Activated CD8-positive, alpha-beta memory T cell treated with anti-CD3 and anti-CD28 coated beads, Interleukin-2, amount 10 ng/mL, durations not matched to agents 7 days and 5 days (primary cell): ENCODE measurements around the gene OR8G5. TPM values are rescaled to one million over a fixed set of nuclear protein-coding genes. Genes with fewer than 3 reads are reported as not detected.
"Not testable (repeated sequence)": the region's sequence is repeated elsewhere in the genome, so short reads cannot be mapped to it uniquely, and the experiment has no call there.

Experiments used
- ATAC-seq: fragments of 150-1000 bp; cut with Tn5 transposase; one replicate; pipeline ENCODE4 v1.10.0; 2021; ENCODE audit warnings: moderate library complexity
- CTCF ChIA-PET: fragments of 350-600 bp; sonication (Branson Sonifier 250); formaldehyde crosslinking; loops from one replicate; lab custom pipeline; 2021; ENCODE audit warnings: antibody characterized with exemption; lab: Charles Lee
- DNase-seq: peaks from one replicate; pipeline ENCODE4 v3.0.0-alpha.2; 2020
- H3K27ac Mint-ChIP-seq: one replicate; pipeline ENCODE4 v1.8.0; 2021; ENCODE audit warnings: mild to moderate bottlenecking, mixed read lengths
- H3K27me3 Mint-ChIP-seq: one replicate; pipeline ENCODE4 v1.8.0; 2021; ENCODE audit warnings: mixed read lengths
- H3K36me3 Mint-ChIP-seq: one replicate; pipeline ENCODE4 v1.8.0; 2021; ENCODE audit warnings: mild to moderate bottlenecking, mixed read lengths
- H3K4me1 Mint-ChIP-seq: one replicate; pipeline ENCODE4 v1.8.0; 2021; ENCODE audit warnings: mixed read lengths
- H3K4me3 Mint-ChIP-seq: one replicate; pipeline ENCODE4 v1.8.0; 2021; ENCODE audit warnings: mild to moderate bottlenecking, moderate library complexity, mixed read lengths
- H3K9me3 Mint-ChIP-seq: one replicate; pipeline ENCODE4 v1.8.0; 2022; ENCODE audit warnings: low read depth, mixed read lengths
- total RNA-seq, 2 experiments: library from RNA; stranded (reverse); gene quantifications; one replicate each; pipeline ENCODE4 v1.2.3, GENCODE V29; 2021

OR8G5 gene
- total RNA-seq, 2 experiments from 2014 or later, result not detected

- H3K4me1 Mint-ChIP-seq, H3K4me3 Mint-ChIP-seq, H3K27me3 Mint-ChIP-seq, DNase-seq, CTCF ChIA-PET, H3K9me3 Mint-ChIP-seq, H3K27ac Mint-ChIP-seq, ATAC-seq, H3K36me3 Mint-ChIP-seq: not testable (repeated sequence)
Measured at GRCh38 chr11:124249869-124250268, 6.3 kb upstream of the OR8G5 start.

DNA sequence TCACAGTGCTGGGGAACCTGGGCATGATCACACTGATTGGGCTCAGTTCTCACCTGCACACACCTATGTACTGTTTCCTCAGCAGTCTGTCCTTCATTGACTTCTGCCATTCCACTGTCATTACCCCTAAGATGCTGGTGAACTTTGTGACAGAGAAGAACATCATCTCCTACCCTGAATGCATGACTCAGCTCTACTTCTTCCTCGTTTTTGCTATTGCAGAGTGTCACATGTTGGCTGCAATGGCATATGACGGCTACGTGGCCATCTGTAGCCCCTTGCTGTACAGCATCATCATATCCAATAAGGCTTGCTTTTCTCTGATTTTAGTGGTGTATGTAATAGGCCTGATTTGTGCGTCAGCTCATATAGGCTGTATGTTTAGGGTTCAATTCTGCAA is 8.9 kb downstream of the OR8G5 start:
- H3K36me3 Mint-ChIP-seq, CTCF ChIA-PET, ATAC-seq, DNase-seq, H3K9me3 Mint-ChIP-seq, H3K27me3 Mint-ChIP-seq, H3K4me1 Mint-ChIP-seq, H3K27ac Mint-ChIP-seq, H3K4me3 Mint-ChIP-seq: not testable (repeated sequence)

- H3K36me3 Mint-ChIP-seq, H3K27ac Mint-ChIP-seq, H3K27me3 Mint-ChIP-seq, CTCF ChIA-PET, H3K4me3 Mint-ChIP-seq, ATAC-seq, H3K9me3 Mint-ChIP-seq, DNase-seq, H3K4me1 Mint-ChIP-seq: not testable (repeated sequence)
Measured at GRCh38 chr11:124270886-124271285, 14.7 kb downstream of the OR8G5 start.

DNA sequence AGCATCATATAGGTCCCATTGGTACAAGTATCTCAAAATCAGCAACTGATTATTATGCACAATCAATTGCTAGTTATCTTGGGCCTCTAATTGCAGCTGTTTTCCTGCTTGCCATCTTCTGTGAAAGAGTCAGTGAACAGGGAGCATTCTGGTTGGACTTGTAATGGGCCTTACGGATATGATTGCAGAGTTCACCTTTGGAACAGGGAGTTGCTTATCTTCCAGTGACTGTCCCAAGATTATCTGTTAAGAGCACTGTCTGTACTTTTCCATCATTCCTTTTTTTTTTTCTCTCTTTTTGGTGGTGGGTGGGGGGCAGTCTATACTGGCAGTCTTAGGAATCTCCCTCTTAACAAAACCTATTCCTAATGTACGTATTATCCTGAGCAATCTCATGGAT is 17.8 kb downstream of the OR8G5 start:
- no peak overlapping the region for H3K4me3 Mint-ChIP-seq
- ATAC-seq (no peak), DNase-seq (no peak)
- H3K36me3 Mint-ChIP-seq, result no peaks in the 10 kb centered on the region
- peaks cover 5% of the 10 kb centered on the region for H3K4me1 Mint-ChIP-seq
- no peak overlapping the region for H3K27ac Mint-ChIP-seq
- H3K9me3 Mint-ChIP-seq, result no peaks in the 10 kb centered on the region
- H3K27me3 Mint-ChIP-seq, result no peaks in the 10 kb centered on the region
- CTCF ChIA-PET, result no interaction called here

DNA sequence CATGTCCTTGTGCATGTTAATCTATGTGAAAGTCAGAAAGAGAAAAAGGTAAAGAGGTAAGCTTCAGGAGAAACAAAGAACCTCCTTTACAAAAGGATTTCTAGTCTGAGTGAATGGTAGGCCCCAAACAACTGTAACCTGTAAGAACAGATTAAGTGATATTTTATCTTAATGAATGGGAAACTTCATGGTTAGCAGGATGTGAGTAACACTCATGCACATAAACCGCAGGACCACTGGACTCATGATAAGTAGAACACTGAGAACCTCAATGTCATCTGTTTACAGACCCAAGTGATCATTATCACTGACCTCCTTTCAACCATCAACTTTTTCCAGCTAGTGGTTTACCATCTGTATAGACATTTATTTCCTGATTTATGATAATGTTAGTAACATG is 19.9 kb downstream of the OR8G5 start:
- peaks cover 5% of the 10 kb centered on the region for H3K4me1 Mint-ChIP-seq
- H3K27me3 Mint-ChIP-seq, result no peaks in the 10 kb centered on the region
- DNase-seq, result no peak
- CTCF ChIA-PET, result no interaction called here
- no peak overlapping the region for H3K4me3 Mint-ChIP-seq
- H3K27ac Mint-ChIP-seq, result no peak overlapping the region
- no peak for ATAC-seq
- H3K36me3 Mint-ChIP-seq, result no peaks in the 10 kb centered on the region
- no peaks in the 10 kb centered on the region for H3K9me3 Mint-ChIP-seq

DNA sequence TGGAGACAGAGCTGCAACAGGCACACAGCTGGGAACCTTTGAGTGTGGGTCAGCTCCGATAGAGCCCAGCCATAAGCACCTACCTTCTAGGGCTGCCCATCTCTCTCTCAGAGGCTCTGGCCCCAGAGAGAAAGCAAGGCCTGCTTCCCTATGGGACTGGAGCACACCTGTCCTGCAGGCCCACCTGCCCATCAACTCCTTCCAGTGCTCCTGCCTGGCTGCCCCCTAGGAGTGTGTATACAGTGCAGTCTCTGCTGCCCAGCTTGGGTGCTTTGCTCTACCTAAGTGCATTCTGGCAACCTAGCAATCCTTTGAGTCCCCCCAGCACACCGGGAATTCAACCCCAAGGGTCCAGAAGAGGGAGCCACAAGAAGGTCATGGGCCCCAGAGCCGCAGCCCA is 21.0 kb downstream of the OR8G5 start:
- CTCF ChIA-PET, result interaction anchor here (1.1 kb wide), 1 partner anchor 15 kb away, joined by 3 read pairs; no protein-coding TSS in a partner anchor
- no peak overlapping the region for H3K4me3 Mint-ChIP-seq
- peaks cover 5% of the 10 kb centered on the region for H3K4me1 Mint-ChIP-seq
- no peaks in the 10 kb centered on the region for H3K36me3 Mint-ChIP-seq
- no peaks in the 10 kb centered on the region for H3K27me3 Mint-ChIP-seq
- no peak for DNase-seq
- ATAC-seq, result no peak
- H3K9me3 Mint-ChIP-seq, result no peaks in the 10 kb centered on the region
- no peak overlapping the region for H3K27ac Mint-ChIP-seq

- H3K9me3 Mint-ChIP-seq, result no peaks in the 10 kb centered on the region
- H3K4me1 Mint-ChIP-seq, result peaks cover 5% of the 10 kb centered on the region
- ATAC-seq, result no peak
- no peaks in the 10 kb centered on the region for H3K36me3 Mint-ChIP-seq
- H3K27me3 Mint-ChIP-seq, result no peaks in the 10 kb centered on the region
- no peak overlapping the region for H3K4me3 Mint-ChIP-seq
- CTCF ChIA-PET, result interaction anchor here (1.1 kb wide), 1 partner anchor 16 kb away, joined by 3 read pairs; no protein-coding TSS in a partner anchor
- H3K27ac Mint-ChIP-seq, result no peak overlapping the region
- no peak for DNase-seq
Measured at GRCh38 chr11:124277804-124278203, 21.6 kb downstream of the OR8G5 start.

GRCh38 chr11:124278261-124278660 is 22.1 kb downstream of the OR8G5 start:
- Mint-ChIP-seq H3K9me3 (no peaks in the 10 kb centered on the region), H3K27me3 (no peaks in the 10 kb centered on the region), H3K4me1 (peaks cover 5% of the 10 kb centered on the region)

DNA sequence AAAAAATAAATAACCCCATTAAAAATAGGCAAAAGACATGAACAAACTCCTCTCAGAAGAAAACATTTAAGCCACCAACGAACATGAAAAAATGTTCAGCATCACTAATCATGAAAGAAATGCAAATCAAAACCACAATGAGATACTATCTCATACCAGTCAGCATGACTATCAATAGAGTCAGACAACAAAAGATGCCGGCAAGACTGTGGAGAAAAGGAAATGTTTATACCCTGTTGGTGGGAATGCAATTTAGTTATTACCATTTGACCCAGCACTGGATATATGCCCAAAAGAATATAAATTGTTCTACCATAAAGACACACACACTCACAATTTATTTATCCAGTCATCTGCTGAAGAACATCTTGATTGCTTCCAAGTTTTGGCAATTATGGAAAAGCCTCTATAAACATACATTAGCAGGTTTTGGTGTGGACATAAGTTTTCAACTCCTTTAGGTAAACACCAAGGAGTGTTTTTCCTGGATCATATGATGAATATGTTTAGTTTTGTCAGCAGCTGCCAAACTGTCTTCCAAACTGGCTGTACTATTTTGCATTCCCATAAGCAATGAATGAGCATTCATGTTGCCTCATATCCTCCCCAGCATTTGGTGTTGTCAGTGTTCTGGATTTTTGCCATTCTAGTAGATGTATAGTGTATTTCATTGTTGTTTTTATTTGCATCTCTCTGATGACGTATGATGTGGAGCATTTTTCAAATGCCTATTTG is 29.6 kb downstream of the OR8G5 start:
- Mint-ChIP-seq H3K27me3 (no peaks in the 10 kb centered on the region), H3K9me3 (no peaks in the 10 kb centered on the region), H3K4me3 (no peak overlapping the region), H3K27ac (no peak overlapping the region), H3K4me1 (no peaks in the 10 kb centered on the region), H3K36me3 (no peaks in the 10 kb centered on the region)
- DNase-seq (no peak), ATAC-seq (no peak)
- CTCF ChIA-PET, result no interaction called here

More at GRCh38 chr11:124278261-124278660, 22.1 kb downstream of the OR8G5 start:
- CTCF ChIA-PET, result interaction anchor here (1.1 kb wide), 1 partner anchor 16 kb away, joined by 3 read pairs; no protein-coding TSS in a partner anchor
- Mint-ChIP-seq H3K4me3 (no peak overlapping the region), H3K36me3 (no peaks in the 10 kb centered on the region), H3K27ac (no peak overlapping the region)
- ATAC-seq (no peak), DNase-seq (no peak)

DNA sequence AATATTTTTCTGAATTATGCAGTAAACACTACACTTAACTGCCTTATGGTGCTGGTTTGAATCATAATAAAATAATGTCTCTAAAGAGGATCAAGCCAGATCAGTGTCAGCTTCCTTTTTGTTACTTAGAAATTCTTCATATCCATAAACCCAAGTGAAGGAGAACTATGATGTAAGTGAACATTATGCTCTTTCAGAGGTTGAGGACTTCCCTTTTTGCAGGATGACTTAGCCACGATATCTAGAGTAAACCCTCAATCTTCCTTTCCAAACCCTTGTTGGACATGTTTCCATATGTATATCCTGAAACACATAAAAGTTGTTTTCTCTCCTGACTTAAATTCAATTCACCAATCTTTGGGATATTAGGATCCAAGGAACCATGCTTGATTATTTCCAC is 38.5 kb downstream of the OR8G5 start:
- Mint-ChIP-seq H3K4me3 (no peak overlapping the region), H3K9me3 (no peaks in the 10 kb centered on the region), H3K36me3 (no peaks in the 10 kb centered on the region), H3K27me3 (no peaks in the 10 kb centered on the region), H3K27ac (no peak overlapping the region), H3K4me1 (no peaks in the 10 kb centered on the region)
- CTCF ChIA-PET, result no interaction called here
- no peak for DNase-seq
- no peak for ATAC-seq

DNA sequence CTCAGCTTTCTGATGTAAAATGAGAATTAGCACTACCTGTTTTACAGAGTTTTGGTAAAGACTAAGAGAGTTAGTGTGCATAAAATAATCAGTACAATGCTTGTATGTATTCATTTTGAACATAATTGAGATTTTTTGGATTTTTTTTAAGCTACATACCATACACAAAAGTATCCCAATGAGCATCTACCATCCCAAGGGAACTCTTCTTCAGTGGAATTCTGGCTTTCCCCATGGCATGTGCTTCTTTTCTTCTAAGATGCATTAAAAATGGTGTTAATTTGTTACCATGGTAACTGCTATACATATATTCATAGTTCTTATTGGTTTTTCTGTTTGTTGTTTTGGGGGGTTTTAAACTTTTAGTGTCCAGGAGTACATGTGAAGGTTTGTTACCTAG is 39.8 kb downstream of the OR8G5 start:
- no peak overlapping the region for H3K27ac Mint-ChIP-seq
- H3K27me3 Mint-ChIP-seq, result no peaks in the 10 kb centered on the region
- H3K4me1 Mint-ChIP-seq, result no peaks in the 10 kb centered on the region
- H3K4me3 Mint-ChIP-seq, result no peak overlapping the region
- H3K36me3 Mint-ChIP-seq, result no peaks in the 10 kb centered on the region
- CTCF ChIA-PET, result no interaction called here
- no peak for ATAC-seq
- H3K9me3 Mint-ChIP-seq, result no peaks in the 10 kb centered on the region
- no peak for DNase-seq

GRCh38 chr11:124297921-124298320 is 41.7 kb downstream of the OR8G5 start:
- H3K27ac Mint-ChIP-seq, result no peak overlapping the region
- H3K4me3 Mint-ChIP-seq, result no peak overlapping the region
- ATAC-seq (no peak), DNase-seq (no peak)
- no peaks in the 10 kb centered on the region for H3K9me3 Mint-ChIP-seq
- no peaks in the 10 kb centered on the region for H3K27me3 Mint-ChIP-seq
- H3K36me3 Mint-ChIP-seq, result no peaks in the 10 kb centered on the region
- CTCF ChIA-PET, result no interaction called here
- no peaks in the 10 kb centered on the region for H3K4me1 Mint-ChIP-seq

DNA sequence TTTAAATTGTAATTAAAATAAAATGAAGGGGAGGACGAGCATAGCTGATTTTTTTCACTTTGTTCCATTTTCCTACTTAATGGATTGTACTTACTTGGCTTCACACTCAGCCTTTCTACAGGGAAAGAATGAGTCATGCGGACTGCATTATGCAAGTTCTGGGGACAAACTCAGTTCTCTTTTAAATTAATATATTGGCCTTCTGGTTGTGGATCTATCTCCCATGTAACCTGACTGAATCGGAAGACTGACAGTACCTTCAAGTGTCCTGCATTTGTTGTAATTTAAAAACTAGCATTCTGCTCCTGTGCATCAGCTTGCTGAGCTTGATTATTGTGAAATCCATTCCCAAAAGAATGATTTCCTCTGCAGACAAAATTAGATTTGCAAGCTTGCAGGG is 45.4 kb downstream of the OR8G5 start:
- Mint-ChIP-seq H3K27me3 (no peaks in the 10 kb centered on the region), H3K9me3 (no peaks in the 10 kb centered on the region), H3K4me3 (no peak overlapping the region), H3K4me1 (no peaks in the 10 kb centered on the region), H3K36me3 (no peaks in the 10 kb centered on the region), H3K27ac (no peak overlapping the region)
- CTCF ChIA-PET, result no interaction called here
- DNase-seq (no peak), ATAC-seq (no peak)

GRCh38 chr11:124302347-124303125 is 46.4 kb downstream of the OR8G5 start:
- CTCF ChIA-PET, result no interaction called here
- Mint-ChIP-seq H3K27me3 (no peaks in the 10 kb centered on the region), H3K4me3 (no peak overlapping the region), H3K4me1 (no peaks in the 10 kb centered on the region), H3K9me3 (no peaks in the 10 kb centered on the region), H3K27ac (no peak overlapping the region), H3K36me3 (no peaks in the 10 kb centered on the region)
- ATAC-seq, result no peak
- DNase-seq, result no peak
